Inflammatory macrophage (primary cell): ENCODE data around the gene LRRK1.

Source experiments
- DNase-seq, 2 donors: peaks; one replicate each; pipeline ENCODE4 v3.0.0-alpha.2; 2020 to 2022

Gene LRRK1

DNA sequence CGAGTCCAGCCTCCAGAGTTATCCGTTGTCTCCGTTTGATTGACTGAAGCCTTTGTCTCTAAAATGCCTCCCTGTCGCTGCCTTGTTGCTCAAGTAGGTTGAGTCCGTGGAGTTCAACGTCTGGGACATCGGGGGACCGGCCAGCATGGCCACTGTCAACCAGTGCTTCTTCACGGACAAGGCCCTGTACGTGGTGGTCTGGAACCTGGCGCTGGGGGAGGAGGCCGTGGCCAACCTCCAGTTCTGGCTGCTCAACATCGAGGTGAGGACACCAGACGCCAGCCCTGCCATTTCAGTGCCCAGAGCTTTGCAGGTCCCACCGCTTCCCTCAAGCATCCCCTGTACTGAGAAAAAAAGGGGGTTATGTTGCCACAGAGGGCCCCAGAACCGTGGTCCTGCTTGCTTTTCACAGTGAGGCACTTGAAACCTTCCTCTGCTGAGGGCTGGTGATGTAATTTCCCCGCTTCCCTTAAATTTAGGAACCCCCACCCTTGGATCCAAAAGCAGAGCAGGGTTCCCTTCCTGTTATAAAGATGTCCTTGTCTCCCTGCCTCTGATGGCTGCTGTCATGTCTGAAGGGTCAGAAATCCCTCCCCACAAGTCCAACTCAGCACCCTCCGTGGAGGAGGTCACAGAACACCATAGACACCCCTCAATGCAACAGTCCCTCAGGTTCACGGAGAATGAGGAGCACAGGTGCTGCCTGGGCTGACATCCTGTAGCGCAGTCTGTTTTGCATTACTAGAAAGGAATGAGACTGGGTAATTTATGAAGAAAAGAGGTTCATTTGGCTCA, 105.7 kb downstream of the LRRK1 start:
- peak; percentile 21 to 26 for DNase-seq

DNA sequence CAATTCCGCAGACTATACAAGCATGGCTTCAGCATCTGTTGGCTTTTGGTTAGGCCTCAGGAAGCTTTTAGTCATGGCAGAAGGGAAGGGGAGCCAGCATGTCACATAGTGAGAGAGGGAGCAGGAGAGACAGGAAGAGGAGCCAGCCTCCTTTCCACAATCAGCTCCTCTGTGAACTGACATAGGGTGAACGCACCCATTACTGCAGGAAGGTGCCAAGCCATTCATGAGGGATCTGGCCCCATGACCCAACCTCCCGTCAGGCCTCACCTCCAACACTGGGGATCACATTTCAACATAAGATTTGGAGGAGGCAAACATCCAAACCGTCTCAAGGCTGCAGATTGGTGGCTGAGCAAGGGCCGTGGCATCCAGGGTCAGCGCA, 106.3 kb downstream of the LRRK1 start:
- no peak for DNase-seq

DNA sequence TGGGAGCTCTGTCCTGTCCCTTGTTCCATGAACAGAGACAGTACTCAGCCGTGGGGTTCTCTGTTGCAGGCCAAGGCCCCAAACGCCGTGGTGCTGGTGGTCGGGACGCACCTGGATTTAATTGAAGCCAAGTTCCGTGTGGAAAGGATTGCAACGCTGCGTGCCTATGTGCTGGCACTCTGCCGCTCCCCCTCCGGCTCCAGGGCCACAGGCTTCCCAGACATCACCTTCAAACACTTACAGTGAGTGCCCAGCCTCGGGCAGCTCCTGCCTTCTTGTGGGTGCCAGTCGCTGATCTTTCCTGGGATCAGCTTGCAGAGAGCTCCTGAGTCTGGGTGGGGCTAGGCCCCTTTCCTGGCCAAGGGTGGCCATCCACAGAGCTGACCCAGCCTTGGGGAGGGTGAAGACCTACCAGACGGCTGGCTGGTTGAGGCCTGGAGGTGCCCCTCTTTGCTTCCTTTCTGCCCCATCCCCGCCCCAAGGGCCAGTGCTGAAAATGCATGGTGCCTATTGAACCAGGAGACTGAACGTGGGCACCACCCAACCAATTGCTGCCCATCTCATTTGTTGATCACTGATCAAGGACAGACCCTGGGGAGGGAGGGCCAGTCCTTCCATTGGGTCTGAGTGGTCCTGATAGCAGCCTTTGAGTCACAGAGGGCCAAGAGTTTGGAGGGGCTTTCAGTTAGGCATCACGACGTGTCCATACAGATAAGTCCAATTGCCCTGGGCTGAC, 106.9 kb downstream of the LRRK1 start:
- DNase-seq = no peak

DNA sequence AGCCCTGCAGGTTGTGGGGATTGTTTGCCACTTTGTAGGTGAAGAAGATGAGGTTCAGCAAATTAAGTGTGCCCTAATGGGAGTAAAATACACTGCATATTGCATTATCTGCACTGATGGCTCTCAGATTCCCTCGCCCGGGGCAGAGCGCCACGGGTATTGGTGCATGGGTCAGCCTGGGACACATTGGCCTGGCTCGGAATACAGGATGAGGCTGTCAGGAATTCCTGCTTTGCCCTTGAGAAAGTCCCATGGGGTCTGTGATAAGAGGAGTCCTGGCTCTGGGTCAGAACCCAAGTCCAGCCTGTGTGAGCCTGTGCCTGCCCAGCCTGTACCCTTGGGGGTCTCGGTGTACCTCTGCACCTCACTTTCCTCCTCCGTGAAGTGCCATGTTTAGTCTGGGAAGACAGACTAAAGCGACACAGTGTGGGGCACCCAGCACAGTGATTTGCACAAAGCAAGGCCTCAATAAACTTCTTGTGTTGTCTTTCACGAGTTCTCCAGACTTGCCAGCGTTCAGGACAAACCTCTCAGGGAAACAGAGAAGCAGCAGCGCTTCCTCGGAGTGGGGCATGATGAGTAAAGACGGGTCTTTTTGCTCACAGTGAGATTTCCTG, 107.6 kb downstream of the LRRK1 start:
- DNase-seq = no peak

DNA sequence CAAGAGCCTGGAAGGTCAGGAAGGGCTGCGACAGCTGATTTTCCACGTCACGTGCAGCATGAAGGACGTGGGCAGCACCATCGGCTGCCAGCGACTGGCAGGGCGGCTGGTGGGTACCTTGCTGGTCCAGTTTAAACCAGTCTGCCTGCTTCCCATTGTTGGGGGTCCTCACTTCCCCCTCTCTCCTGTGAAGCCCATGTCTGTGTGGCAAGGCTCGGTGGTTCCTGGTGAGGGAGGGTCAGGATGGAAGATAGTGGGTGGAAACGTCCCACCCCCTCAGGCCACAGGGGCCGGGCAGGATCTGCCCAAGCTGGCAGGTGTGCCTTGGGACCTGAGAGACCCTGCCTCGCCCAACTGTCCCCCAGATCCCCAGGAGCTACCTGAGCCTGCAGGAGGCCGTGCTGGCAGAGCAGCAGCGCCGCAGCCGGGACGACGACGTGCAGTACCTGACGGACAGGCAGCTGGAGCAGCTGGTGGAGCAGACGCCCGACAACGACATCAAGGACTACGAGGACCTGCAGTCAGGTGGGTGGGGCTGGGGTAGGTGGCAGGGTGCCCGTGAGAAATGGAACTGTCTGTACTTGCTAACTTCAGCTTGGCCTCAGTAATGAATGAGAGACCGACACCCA, 108.2 kb downstream of the LRRK1 start:
- no peak for DNase-seq

DNA sequence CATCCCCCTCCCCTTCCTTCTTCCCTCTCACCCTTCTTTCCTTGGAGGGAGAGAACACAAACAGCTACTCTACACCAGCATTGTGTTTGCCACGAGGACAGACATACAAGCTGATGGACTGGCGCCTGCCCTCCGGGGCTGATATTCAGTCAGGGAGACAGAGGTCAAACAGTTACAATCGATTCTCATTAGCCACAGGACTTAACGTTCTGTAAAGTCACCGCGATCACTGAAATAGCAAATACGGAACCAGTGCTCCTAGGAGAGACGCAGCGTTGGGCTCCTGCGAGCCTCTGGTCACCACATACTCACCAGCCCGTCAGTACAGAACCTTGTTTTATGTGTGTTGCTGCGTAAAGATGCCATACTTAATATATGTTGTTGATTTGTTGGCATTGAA, 108.8 kb downstream of the LRRK1 start:
- no peak for DNase-seq

DNA sequence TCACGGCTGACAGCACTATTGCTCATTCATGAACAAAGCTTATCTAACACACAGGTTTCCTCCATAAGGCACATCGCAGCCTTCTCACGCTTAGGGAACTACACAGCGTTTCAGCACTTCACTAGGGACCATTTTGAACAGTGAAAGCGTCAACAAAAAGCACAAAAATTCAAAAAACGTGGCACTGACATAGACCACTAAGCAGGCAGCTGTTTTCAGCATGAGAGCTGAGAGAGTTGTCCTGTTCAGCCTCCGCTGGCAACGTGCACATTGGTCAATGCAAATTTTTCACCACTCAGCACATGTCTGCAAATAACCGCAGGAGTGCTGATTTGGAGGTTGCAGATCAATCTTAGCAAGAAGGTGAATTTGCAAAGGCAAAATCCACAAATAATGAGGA, 109.2 kb downstream of the LRRK1 start:
- DNase-seq = no peak

DNA sequence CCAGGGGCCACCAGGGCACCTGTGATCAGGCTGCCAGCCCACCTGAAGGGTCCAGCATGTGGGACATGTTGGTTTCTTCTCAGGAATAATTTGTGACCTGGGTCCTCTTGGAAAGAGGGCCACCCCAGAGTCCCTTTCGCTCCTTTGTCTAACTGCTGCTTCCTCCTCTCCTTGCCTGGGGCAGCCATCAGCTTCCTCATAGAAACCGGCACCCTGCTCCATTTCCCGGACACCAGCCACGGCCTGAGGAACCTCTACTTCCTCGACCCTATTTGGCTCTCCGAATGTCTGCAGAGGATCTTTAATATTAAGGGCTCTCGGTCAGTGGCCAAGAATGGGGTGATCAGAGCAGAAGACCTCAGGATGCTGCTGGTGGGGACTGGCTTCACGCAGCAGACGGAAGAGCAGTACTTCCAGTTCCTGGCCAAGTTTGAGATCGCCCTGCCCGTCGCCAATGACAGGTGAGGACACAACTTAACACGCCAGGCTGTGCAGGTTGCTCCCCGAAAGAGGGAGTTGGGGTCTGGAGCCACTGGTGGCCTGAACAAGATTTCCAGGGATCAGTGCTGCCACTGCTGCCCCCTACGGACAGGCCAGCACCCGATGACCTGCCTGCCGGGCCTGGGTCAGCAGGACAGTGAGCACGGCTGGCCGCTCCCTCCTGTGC, 109.7 kb downstream of the LRRK1 start:
- DNase-seq = no peak

DNA sequence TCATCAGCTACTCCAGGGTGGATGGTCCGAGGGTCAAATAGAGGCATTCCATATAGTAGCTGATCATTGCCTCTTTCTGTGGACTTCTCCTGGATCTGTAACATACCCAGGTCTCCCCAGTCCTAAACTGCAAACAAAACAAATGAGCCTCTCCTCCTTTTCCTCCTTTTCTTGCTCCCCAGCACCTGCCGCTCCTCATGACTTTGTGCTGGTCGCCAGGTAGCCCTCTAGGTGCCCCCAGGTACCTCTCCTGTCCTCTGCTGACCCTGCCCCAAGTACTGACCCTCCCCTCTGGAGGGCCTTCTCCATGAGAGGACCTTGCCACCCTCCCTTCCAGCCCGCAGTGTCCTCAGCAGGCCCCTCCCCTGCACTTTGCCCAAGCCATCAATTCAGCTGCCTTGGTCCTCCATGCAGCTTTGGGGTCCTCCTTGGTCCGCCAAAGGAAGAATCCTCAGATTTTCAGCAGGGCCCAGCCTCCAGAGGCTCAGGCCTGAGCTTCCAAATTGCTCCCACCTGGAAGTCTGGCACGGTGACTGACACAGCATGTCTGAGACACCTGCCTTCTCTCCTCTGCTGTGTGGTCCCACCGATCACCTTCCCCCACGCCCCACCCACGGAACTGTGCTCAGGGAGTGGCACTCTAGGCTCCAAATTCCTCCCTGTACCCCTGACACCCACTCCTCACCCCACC, 111.0 kb downstream of the LRRK1 start:
- no peak for DNase-seq

DNA sequence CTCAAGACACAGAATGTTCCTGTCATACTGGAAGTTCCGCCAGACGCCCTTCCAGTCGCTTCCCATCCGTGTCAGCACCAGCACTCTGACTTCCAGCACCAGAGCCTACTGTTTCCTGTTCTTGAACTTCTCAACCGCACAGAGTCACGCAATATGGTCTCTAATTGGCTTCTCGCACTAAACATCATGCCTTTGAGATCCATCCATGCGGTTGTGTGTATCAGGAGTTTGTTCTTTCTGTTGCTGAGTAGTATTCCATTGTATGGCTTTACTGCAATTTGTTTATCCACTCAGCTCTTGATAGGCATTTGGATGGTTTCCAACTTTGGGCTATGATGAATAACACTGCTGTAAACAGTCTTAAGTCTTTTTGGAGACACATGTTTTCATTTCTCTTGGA, 112.1 kb downstream of the LRRK1 start:
- DNase-seq = no peak

DNA sequence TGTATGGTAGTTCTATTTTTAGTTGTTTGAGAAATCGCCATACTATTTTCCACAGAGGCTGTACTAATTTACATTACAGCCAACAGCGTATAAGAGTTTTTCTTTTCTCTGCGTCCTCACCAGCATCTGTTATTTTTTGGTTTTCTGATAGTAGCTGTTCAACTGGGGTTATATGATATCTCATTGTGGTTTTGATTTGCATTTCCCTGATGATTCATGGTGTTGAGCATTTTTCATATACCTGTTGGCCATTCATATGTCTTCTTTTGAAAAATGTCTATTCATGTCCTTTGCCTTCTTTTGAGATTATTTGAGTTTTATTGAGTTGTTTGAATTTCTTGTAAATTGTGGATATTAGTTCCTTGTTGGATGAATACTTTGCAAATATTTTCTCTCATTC, 114.6 kb downstream of the LRRK1 start:
- no peak for DNase-seq

DNA sequence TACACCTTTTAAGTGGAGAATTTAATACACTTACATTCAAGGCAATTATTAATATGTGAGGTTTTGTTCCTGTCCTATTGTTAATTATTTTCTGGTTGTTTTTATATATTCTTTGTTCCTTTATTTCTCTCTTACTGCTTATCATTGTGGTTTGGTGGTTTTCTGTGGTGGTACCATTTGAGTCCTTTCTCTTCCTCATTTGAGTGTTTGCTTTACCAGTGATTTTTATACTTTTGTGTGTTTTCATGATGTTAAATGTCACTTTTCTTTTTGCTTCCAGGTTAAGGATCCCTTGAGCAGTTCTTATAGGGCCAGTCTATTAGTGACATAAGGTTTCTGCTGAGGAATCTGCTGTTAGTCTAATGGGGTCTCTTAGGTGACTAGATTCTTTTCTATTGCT, 116.5 kb downstream of the LRRK1 start:
- DNase-seq = peak in 1 of 2 donors; percentile 47

DNA sequence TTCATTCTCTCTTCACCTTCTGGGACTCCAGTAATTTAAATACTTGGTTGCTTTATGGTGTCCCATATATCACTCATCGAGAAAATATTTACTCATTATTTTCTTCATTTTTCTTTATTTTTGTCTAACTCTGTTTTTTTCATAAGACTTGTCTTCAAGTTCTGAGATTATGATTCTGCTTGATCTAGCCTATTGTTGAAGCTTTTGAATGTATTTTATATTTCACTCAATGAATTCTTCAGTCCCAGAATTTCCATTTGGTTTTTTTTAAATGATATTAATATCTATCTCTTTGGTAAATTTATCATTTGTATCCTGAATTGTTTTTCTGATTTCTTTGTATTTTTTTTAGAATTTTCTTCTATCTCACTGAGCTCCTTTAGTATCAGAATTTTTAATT, 117.0 kb downstream of the LRRK1 start:
- DNase-seq = no peak

DNA sequence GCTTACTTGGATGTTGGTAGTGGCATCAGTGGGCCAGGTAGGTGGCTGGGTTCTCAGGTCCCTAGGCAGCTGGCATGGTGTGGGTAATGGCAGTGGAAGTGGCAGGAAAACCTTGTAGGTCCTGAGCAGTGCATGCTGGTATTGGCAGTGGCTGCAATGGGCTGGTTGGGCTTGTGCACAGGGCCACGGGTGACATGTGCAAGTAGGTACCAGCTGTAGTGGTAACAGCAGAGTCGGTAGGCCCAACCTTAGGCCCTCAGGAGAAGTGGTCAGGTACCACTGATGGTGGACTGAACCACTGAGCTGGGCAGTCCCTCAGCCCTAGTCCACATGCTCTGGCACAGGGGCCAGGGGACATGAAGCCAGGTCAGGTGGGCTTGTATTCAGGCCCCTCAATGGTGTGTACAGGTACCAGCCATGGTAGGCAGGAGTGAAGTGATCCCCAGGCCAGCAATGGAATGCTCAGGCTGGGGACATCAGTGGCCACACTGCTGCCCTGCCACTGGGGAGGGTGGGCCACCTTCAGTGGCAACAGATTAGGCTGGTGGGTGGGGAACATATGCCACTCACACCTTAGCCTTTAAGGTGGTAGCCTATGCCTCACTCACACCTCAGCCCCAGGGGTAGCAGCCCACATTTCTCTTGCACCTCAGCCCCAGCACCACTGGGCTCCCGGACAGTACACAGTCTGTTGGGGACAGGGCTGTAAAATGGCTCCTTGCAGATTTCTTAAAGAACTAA, 118.1 kb downstream of the LRRK1 start:
- DNase-seq = no peak

DNA sequence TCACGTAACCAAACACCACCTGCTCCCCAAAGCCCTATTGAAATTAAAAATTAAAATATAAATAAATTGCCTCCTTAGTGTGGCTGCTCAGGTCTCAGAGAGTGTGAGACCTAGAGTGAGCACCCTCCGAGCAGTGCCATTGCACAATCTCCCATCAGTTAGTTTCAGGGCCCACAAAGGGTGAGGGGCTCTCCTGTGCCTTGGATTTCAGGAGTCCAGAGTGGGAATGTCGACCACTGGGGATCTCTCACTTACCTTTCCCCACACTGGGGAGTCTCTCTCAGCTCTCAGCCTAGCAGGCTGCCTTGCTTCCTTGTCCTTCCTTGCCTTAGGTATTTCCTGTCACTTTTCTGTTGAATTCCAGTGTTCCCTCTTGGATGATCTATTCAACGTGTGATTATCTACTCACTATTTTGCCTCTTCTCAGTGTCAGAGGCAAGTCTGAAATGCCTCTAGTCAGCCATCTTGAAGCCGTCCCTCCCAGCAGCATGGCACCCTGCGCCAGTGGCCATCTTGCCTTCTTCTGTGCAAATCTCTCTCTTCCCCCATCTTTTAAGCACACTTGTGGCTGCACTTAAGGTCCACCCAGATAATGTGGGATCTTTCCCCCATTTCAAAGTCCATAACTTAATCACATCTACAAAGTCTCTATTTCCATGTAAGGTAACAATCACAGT, 119.3 kb downstream of the LRRK1 start:
- DNase-seq = no peak

DNA sequence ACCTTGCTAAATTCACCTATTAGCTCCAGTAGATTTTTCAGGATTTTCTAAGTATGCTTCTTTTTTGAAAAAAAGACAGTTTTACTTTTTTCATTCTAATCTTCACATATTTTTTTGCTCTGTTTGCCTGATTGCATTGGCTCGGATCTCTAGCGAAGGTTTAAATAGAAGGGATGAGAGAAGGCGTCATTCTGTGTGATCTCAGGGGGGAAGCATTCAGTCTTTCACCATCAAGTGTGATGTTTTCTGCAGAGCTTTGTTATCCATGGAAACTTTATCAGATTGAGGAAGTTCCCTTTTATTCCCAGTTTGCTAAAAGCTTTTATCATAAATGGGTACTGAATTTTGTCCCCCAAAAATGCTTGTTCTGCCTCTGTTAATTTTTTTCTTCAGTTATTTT, 120.3 kb downstream of the LRRK1 start:
- no peak for DNase-seq

DNA sequence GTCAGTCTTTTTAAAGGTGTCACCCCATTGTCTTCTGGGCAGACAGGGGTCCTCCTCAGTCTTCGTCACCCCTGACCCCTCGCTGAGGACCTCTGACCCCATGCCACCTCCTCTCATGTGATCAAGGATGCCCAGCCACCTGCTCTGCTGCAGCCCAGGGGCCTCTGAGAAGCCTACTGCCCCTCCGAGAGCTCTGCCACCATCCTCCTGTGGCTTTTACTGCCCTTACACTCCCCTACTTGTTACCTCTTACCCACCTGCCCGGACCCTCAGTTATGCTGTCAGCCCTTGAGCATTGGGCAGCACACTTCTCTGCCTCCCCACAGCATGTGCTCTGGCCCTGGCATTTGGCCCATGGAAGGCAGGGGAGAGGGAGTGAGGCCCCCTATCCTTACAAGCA, 123.2 kb downstream of the LRRK1 start:
- no peak for DNase-seq

DNA sequence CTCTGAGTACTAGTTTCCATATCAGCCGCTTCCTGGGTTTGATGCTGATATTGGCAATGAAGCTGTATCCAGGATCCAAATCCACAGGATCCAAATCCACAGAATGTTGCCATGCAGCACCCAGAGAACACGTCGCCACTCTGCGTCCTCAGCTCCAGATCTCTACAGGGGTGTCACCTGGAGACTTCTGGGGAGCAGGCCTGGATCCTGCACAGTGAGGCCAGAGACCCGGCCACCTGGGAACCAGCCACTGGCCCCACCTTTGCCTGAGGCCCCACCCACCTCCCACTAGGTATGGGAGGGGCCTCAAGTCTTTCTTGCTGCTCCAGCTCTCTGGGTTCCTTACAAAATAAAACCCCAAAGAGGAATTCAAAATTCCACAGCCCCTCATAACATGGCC, 123.9 kb downstream of the LRRK1 start:
- no peak for DNase-seq

DNA sequence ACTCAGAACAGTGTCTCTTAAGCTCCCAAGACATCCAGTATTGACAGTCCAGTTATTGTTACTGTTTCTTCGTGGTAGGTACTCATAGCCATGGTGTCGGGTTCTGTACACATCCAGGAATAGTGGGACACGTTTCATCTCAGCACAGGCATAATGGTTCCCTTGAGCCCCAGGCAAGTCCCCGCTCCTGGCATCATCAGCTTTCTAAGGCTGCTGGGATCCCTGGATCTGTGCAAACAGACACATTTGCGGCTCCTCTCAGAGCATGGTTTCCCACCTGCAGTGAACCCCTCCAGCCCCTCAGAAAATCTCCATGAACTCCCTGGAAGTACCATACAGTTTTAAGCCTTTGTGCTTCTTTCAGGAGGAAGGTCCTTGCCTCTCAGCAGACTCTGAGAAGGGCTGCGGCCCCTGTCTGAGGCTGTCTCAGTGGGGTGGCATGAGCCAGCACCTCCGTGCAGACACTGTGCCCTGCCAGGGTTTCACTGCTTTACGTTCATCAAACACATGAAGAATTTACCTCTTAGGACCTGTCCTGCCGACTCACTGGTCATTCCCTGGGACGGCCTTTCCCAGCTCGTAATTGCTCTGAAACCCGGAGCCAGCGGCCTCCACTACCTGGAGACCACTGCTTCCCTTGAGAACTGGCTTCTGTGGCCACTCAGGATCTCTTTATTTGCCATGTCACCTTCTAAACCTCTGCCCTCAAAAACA, 124.9 kb downstream of the LRRK1 start:
- no peak for DNase-seq

DNA sequence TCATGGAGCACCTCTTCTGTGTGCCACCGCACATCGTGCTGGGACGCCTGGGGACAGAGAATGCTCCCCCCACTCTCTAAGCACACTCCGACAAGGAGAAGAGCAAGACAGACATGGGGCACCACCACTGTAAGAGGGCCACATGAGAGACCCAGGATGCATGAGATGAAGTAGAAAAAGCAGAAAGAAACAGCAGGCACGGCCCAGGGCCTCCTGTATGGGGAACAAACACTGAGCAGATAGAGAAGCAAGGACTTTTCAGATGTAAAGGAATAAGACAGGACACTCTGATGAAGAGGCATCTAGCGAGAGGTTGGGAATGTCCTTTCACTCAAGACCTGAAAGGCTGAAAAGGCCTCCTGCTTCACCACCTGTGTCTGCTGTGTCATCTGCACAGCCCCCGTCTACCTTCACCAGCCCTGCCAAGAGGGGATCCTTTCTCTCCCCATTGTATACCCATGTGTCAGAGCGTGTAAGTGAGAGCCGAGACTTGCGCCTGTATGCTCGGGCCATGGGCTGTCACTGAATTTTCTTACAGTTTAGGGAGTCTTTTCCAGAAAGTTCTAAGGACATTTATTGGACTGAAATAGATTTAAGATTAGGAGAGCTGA, 125.6 kb downstream of the LRRK1 start:
- DNase-seq = no peak
